GM23248 (cell line): ENCODE data around the gene RPL22. TPM values are rescaled to one million over a fixed set of nuclear protein-coding genes. Genes with fewer than 3 reads are reported as not detected.
"Not testable (repeated sequence)": the region's sequence is repeated elsewhere in the genome, so short reads cannot be mapped to it uniquely, and the experiment has no call there.

Source experiments
- DNase-seq: peaks from one replicate; pipeline ENCODE4 v3.0.0-alpha.2; 2015
- H2AFZ ChIP-seq: fragments of 200-600 bp; sonication (generic); 2 replicates; pipeline ENCODE4 v1.6.1; 2016; ENCODE audit warnings: antibody characterized with exemption
- H3F3A ChIP-seq: fragments of 200-600 bp; sonication (generic); 2 replicates; pipeline ENCODE4 v1.6.1; 2016; ENCODE audit warnings: mild to moderate bottlenecking, antibody characterized with exemption, mixed run types; ENCODE audit not compliant: insufficient read depth
- H3K27ac ChIP-seq: fragments of 200-600 bp; sonication (generic); 2 replicates; pipeline ENCODE4 v1.5.1; 2016; ENCODE audit warnings: mild to moderate bottlenecking
- H3K27me3 ChIP-seq: fragments of 200-600 bp; sonication (generic); replicated peaks from 2 replicates; pipeline ENCODE4 v1.6.1; 2016; ENCODE audit warnings: mild to moderate bottlenecking; ENCODE audit not compliant: insufficient read depth
- H3K36me3 ChIP-seq: fragments of 200-600 bp; sonication (generic); 2 replicates; pipeline ENCODE4 v1.6.1; 2016; ENCODE audit warnings: low read depth, mild to moderate bottlenecking
- H3K4me1 ChIP-seq: fragments of 200-600 bp; sonication (generic); 2 replicates; pipeline ENCODE4 v1.6.1; 2016; ENCODE audit warnings: mild to moderate bottlenecking; ENCODE audit not compliant: insufficient read depth
- H3K4me2 ChIP-seq: fragments of 200-600 bp; sonication (generic); one replicate; pipeline ENCODE4 v1.6.1; 2016; ENCODE audit warnings: mild to moderate bottlenecking; ENCODE audit not compliant: unreplicated experiment
- H3K4me3 ChIP-seq: fragments of 200-600 bp; sonication (generic); 2 replicates; pipeline ENCODE4 v1.5.1; 2016; ENCODE audit warnings: mild to moderate bottlenecking
- H3K79me2 ChIP-seq: fragments of 200-600 bp; sonication (generic); 2 replicates; pipeline ENCODE4 v1.6.1; 2016; ENCODE audit warnings: mild to moderate bottlenecking; ENCODE audit not compliant: insufficient read depth
- H3K9ac ChIP-seq: fragments of 200-600 bp; sonication (generic); 2 replicates; pipeline ENCODE4 v1.6.1; 2016; ENCODE audit warnings: mild to moderate bottlenecking
- H3K9me2 ChIP-seq: fragments of 200-600 bp; sonication (generic); 2 replicates; pipeline ENCODE4 v1.6.1; 2016; ENCODE audit warnings: mixed run types, mild to moderate bottlenecking, moderate library complexity; ENCODE audit not compliant: insufficient read depth
- H3K9me3 ChIP-seq: fragments of 200-600 bp; sonication (generic); one replicate; pipeline ENCODE4 v1.6.1; 2017; ENCODE audit warnings: low read depth
- H4K20me1 ChIP-seq: fragments of 200-600 bp; sonication (generic); 2 replicates; pipeline ENCODE4 v1.6.0; 2016; ENCODE audit not compliant: insufficient read depth
- EZH2 ChIP-seq: fragments of 200-600 bp; sonication (generic); IDR thresholded peaks from 2 replicates; pipeline ENCODE4 v1.6.1; 2018; ENCODE audit warnings: antibody characterized with exemption, mild to moderate bottlenecking; ENCODE audit not compliant: insufficient read depth, poor library complexity, severe bottlenecking
- EZH2phosphoT487 ChIP-seq: fragments of 200-600 bp; sonication (generic); IDR thresholded peaks from 2 replicates; pipeline ENCODE4 v1.6.1; 2018; ENCODE audit warnings: antibody characterized with exemption, moderate library complexity, mild to moderate bottlenecking, low read depth; ENCODE audit not compliant: insufficient read depth
- WGBS, 2 experiments: methylation state at CpG; one replicate each; pipeline ENCODE4 v1.1.6; 2015 to 2017; ENCODE audit warnings: low lambda C conversion rate in 2 of 2, low coverage in 1 of 2; ENCODE audit errors: missing lambda C conversion rate in 2 of 2; 5-methylcytosine and 5-hydroxymethylcytosine counted together
- in situ Hi-C: fragments of 300-500 bp; cut with MboI; formaldehyde crosslinking; loops from 2 replicates; pipeline ENCODE4 v1.15.0; 2020
- polyA plus RNA-seq: library from polyadenylated mRNA; unstranded; fragments of >200 nt; fragmentation: Nextera tagmentation; extraction: Ambion mirVana; gene quantifications from 2 replicates; pipeline ENCODE4 v1.2.1, GENCODE V29; 2016
- total RNA-seq: library from RNA; depleted of rRNA; stranded (reverse); fragments of >200 nt; shearing (Covaris generic); gene quantifications from 2 replicates; pipeline ENCODE4 v1.2.3, GENCODE V29; 2014

The RPL22 gene
- total and polyA plus RNA-seq, 2 experiments from 2014 or later = 127 to 137 TPM

- H3K9ac ChIP-seq = no peak overlapping the region
- H3K27ac ChIP-seq = no peak overlapping the region
- in situ Hi-C loops = no loop called here
- H3K27me3 ChIP-seq = no peaks in the 10 kb centered on the region
- H3F3A ChIP-seq = 0 out of 2 replicates have a peak, but pooled peaks cover 8% of the 10 kb centered on the region
- no peaks in the 10 kb centered on the region for H3K4me1 ChIP-seq
- no peaks in the 10 kb centered on the region for H4K20me1 ChIP-seq
- DNase-seq = no peak
- no peaks in the 10 kb centered on the region for H3K9me2 ChIP-seq
- H3K4me2 ChIP-seq = no peak overlapping the region
- WGBS, 2 experiments = 81 to 87% methylated on average over 8 of the region's 8 CpGs
- no peaks in the 10 kb centered on the region for H3K79me2 ChIP-seq
- no peak overlapping the region for H3K4me3 ChIP-seq
- TF ChIP-seq EZH2phosphoT487 (no peak), EZH2 (no peak)
- H3K36me3 ChIP-seq = peaks cover 14% of the 10 kb centered on the region; the same call in 1 of the 2 replicates
- no peak overlapping the region for H2AFZ ChIP-seq
- no peaks in the 10 kb centered on the region for H3K9me3 ChIP-seq
Measured at GRCh38 chr1:6220236-6220635, 20.8 kb upstream of the RPL22 start.

GRCh38 chr1:6219641-6220040, 20.2 kb upstream of the RPL22 start:
- DNase-seq, H3K27me3 ChIP-seq, H3K9me2 ChIP-seq, H3K4me2 ChIP-seq, in situ Hi-C loops, H3K27ac ChIP-seq, H4K20me1 ChIP-seq, H3K9me3 ChIP-seq, H2AFZ ChIP-seq, H3K79me2 ChIP-seq, H3F3A ChIP-seq, H3K9ac ChIP-seq, H3K4me3 ChIP-seq, H3K4me1 ChIP-seq: not testable (repeated sequence)
- H3K36me3 ChIP-seq = peaks cover 11% of the 10 kb centered on the region; the same call in 1 of the 2 replicates
- 90 to 96% methylated on average over 11 of the region's 11 CpGs for WGBS, 2 experiments

- Histone ChIP-seq H3K4me1 (no peaks in the 10 kb centered on the region), H3K27me3 (no peaks in the 10 kb centered on the region), H3K4me2 (no peak overlapping the region), H3K36me3 (0 out of 2 replicates have a peak, but pooled peaks cover 3% of the 10 kb centered on the region), H2AFZ (no peak overlapping the region), H4K20me1 (no peaks in the 10 kb centered on the region), H3K9ac (no peak overlapping the region), H3K9me2 (no peaks in the 10 kb centered on the region), H3K4me3 (no peak overlapping the region), H3F3A (no peaks in the 10 kb centered on the region), H3K9me3 (no peaks in the 10 kb centered on the region), H3K27ac (no peak overlapping the region), H3K79me2 (no peaks in the 10 kb centered on the region)
- DNase-seq = no peak
- no peak for TF ChIP-seq EZH2phosphoT487
- TF ChIP-seq EZH2 = no peak
- in situ Hi-C loops = no loop called here
- WGBS, 2 experiments = 85 to 88% methylated on average over 16 of the region's 16 CpGs
Measured at GRCh38 chr1:6218375-6219164, 19.2 kb upstream of the RPL22 start.

GRCh38 chr1:6212193-6212959, 13.0 kb upstream of the RPL22 start:
- no peaks in the 10 kb centered on the region for H3K36me3 ChIP-seq
- no peak overlapping the region for H3K27ac ChIP-seq
- H4K20me1 ChIP-seq = no peaks in the 10 kb centered on the region
- H3K79me2 ChIP-seq = no peaks in the 10 kb centered on the region
- TF ChIP-seq EZH2 (no peak), EZH2phosphoT487 (no peak)
- no peak overlapping the region for H3K4me2 ChIP-seq
- no peaks in the 10 kb centered on the region for H3F3A ChIP-seq
- H3K9me2 ChIP-seq = no peaks in the 10 kb centered on the region
- no peak overlapping the region for H2AFZ ChIP-seq
- H3K27me3 ChIP-seq = no peaks in the 10 kb centered on the region
- 82 to 86% methylated on average over 20 of the region's 20 CpGs for WGBS, 2 experiments
- no peaks in the 10 kb centered on the region for H3K4me1 ChIP-seq
- no peaks in the 10 kb centered on the region for H3K9me3 ChIP-seq
- in situ Hi-C loops = no loop called here
- H3K4me3 ChIP-seq = no peak overlapping the region
- no peak overlapping the region for H3K9ac ChIP-seq
- no peak for DNase-seq
